Measurements from ENCODE around the gene OSBPL1A.
A peak's percentile ranks its signal among the peaks of the same experiment; 100 is the strongest.
"Not testable (repeated sequence)": the region's sequence is repeated elsewhere in the genome, so short reads cannot be mapped to it uniquely, and the experiment has no call there.

The OSBPL1A gene

DNA sequence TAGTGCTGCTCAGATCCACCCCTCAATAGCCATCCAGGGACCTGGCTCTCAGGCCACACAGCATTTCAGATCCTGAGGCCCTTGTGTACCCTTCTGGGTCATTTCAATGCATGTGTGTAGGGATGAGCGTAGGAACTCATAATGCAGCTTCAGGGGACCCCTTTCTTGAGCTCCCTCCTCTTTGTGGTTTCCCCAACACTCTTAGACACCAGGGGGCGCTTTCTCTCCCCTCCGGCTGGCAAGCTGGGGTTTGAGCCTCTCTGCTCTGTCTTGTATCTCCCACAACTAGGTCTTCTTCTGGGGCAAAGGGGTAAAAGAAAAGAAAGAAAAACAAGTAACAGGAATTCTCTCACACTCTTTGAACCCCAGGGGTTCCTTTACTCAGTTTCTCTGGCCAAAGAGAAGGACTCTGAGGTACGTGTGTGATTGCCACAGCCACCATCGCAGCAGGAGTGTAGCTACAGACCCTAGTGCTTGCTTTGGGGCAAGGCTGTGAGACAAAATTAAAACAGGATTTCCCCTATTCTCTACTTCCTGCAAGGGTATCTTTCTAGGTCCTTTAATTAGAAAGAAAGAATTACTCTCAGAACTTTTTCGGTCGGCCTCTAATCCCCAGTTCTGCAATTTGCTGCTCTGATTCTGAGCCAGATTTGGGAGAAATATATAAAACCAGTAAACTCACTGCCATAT is 220.8 kb downstream of the OSBPL1A start:
- DNase-seq = peak; percentile 77

DNA sequence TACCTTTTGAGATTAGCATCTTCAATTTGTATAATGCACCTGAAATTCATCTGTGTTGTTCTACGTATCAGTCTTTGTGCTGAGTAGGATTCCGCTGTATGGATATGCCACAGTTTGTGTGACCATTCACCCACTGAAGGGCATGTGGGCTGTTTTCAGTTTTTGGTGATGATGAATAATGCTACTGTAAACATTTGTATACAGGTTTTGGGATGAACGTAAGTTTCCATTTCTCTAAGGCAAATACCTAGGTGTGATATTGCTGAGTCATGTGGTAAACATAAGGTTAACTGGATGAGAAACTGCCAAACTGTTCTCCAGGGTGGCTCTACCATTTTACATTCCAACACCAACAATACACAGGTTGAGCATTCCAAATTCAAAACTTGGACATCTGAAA is 223.6 kb downstream of the OSBPL1A start:
- no peak for DNase-seq

DNA sequence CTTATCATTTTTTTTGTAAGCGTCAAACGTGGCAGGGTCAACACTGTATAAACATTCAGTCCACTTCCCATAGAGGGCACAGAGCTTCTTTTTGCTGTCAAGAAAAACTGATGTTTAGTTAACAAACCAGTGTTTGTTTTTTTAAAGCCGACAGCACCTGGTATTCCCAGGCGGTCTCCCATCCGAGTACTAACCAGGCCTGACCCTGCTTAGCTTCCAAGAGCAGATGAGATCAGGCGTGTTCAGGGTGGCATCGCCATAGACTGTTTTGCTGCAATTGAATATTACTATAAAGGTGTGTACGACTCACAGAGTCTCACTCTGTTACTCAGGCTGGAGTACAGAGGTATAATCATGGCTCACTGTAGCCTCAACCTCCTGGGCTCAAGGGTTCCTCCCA is 227.3 kb downstream of the OSBPL1A start:
- DNase-seq = no peak

DNA sequence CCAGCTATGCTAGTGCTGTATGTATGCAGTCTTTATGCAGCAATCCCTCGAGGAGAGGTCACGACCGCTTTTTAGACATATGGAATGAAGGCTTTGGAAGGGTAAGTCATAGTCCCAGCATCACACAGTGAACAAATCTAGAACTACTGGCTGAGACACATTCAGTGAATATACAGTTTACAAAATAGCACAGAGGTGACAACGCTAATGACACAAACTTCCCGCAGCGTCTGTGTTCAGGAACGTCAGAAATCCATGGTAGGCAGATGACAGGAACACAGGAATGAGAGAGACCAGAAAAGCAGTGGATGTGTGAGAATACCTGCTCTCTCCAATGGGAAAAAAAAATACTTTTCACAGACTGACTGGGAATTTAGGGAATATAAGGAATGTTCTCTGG is 229.1 kb downstream of the OSBPL1A start:
- DNase-seq = no peak

GRCh38 chr18:24161304-24161703 is 236.3 kb downstream of the OSBPL1A start:
- no peak for DNase-seq

DNA sequence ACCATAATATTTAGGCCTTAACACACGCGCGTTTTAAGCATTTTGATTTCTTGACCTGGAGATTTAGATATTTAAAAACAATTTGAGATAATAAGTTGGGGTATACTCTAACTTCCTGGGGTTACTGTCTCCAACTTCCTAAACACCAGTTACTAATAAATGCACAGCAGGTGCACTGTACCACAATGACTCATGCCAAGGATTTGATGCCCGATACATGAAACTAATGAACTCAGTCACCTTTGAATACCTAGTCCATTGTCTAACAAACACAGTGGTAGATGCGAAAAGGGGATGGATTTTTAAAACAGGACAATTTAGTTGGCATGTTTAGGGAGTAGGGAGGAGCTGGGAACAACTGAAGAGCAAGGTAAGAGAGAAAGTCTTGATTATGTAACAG is 237.5 kb downstream of the OSBPL1A start:
- no peak for DNase-seq

- DNase-seq = no peak
These were observed 239.8 kb downstream of the OSBPL1A start for GRCh38 chr18:24157855-24158254.

DNA sequence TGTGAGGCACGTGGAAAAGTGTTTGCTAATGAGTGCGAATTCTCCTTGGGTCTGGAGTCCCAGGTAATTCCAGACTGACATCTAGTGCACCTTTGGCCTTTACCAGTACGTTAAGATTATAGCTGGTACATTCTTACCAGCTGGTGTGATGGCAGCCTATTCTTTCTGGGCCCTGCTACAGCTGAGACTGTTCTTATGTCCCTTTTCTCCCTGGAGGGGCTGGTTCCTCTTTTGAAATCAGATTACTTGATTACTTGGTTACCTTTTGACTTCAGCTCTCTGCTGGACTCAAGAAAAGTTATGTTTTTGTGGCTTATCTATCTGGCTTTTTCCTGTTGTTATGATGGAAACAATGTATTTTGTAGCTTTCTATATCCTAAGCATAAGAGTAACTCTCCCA is 244.2 kb downstream of the OSBPL1A start:
- DNase-seq = no peak

- DNase-seq = not testable (repeated sequence)
These were observed 248.0 kb downstream of the OSBPL1A start for GRCh38 chr18:24149591-24149990.

GRCh38 chr18:24142376-24142775 is 255.2 kb downstream of the OSBPL1A start:
- no peak for DNase-seq

DNA sequence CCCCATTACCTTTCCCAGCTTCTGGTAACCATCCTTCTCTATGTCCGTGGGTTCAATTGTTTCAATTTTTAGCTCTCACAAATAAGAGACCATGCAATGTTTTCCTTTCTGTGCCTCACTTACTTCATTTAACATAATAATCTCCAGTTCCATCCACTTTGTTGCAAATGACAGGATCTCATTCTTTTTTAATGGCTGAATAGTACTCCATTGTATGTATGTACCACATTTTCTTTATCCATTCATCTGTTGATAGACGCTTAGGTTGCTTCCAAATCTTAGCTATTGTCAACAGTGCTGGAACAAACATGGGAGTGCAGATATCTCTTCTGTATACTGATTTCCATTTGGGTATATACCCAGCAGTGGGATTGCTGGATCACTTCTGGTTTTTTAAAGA is 256.9 kb downstream of the OSBPL1A start:
- DNase-seq = no peak

- no peak for DNase-seq
These were observed 258.6 kb downstream of the OSBPL1A start, which contains the start of gene CABYR for GRCh38 chr18:24138789-24139616. CABYR (plus strand) TSS chr18:24139062; CDS start chr18:24143115, 4,053 bp downstream.

- no peak for DNase-seq
These were observed 259.2 kb downstream of the OSBPL1A start for GRCh38 chr18:24138409-24138788.

DNA sequence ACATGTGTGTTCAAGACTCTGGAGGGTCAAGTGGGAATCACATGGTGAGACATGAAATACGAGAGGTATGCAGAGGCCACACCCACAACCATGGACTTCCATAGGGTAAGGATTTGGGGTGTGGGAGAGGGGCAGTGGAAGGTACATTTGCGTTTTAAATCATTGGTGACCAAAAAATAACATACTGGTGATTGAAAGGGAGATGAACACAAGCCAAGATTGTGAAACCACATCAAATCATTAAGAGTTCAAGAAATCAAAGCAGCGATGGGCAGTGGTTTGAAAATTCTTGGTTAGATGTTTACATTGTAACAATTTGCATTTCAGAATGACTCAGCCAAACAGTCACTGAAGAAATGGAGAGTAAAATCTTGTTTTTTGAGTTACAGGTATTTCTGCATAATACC is 260.7 kb downstream of the OSBPL1A start:
- DNase-seq = no peak

DNA sequence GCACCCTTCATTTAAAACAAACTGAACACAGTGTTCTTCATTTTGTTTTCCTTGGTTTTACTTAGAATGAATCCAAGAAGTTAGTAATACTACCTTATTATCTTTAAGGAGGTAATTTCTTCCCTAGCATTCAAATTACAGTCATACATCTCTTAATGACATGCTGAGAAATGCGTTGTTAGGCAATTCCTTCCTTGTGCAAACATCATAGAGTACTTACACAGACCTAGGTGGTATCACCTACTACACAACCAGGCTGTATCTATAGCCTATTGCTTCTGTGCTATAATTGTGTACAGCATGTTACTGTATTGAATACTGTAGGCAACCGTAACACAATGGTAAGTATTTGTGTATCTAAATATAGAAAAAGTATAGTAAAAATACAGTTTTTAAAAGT is 267.1 kb downstream of the OSBPL1A start:
- DNase-seq = no peak

DNA sequence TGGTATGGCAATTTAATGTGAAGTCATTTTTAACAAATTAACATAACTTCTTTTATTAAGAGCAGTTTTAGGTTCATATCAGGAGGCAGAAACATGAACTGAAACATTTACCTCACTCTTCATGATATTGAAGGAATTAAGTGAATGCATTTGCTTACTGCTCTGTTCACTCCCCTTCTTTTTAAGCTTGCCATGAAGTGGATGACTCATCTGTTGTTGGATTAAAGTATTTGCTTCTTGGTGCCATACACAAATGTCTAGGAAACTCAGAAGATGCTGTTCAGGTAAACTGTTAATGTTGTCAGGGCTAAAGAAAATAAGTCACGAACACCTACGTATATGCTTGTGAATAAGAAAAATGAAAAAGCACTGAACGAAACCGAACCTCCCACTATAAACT is 268.9 kb downstream of the OSBPL1A start:
- no peak for DNase-seq

DNA sequence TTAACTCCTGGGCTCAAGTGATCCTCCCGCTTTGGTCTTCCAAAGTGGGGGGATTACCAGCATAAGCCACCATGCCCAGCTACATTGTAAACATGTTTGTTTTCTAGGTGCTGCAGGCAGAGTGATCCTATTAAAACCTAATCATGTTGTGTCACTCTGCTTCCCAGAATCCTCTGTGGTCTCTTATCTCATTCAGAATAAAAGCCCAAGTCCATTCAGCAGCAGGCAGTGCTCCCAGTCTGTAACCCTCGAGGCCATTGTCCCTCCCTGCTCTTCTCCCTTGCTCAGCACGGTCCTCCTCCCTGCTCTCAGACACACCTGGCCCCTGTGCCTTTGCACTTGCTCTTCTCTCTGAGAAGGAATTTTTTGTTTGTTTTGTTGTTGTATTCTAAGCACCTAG is 269.9 kb downstream of the OSBPL1A start:
- DNase-seq = peak; percentile 26

DNA sequence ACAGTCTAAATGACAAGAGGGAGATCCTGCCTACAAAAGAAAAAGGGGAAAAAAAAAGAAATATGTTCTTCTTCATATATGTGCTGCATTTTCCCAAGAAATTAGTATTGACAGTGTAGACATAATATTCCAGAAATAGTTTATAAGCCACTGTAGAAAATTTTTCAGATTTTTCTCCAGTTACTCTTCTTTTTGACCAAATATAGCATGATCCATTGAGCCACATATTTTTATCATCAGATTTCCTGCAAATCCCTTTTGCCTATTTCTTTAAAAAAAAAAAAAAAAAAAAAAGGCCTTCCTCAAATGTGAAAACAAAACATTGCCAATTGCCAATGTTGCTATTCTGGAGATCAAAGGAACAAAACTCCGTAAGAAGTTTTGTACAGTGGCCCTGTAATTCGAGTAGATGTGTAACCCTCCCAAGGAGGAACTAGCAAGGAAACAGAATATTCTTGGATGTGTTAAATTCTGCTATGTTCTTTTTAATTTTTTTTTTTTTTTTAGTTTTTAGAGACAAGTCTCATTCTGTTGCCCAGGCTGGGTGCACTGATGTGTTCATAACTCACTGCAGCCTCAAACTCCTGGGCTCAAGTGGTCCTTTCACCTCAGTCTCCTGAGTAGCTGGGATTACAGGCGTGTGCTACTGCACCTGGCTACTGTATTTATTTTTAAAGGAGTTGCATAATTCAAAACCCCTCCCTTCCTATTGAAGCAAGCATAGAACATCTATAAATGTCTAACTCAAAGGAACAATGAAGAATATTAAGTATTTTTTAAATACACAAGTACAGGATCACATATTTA is 271.3 kb downstream of the OSBPL1A start:
- no peak for DNase-seq

GRCh38 chr18:24121625-24122024 is 276.0 kb downstream of the OSBPL1A start:
- no peak for DNase-seq

GRCh38 chr18:24120676-24121075 is 276.9 kb downstream of the OSBPL1A start:
- DNase-seq = no peak

GRCh38 chr18:24118750-24119577 is 278.7 kb downstream of the OSBPL1A start:
- DNase-seq = peak; percentile 84

- peak; percentile 58 for DNase-seq
These were observed 282.0 kb downstream of the OSBPL1A start for GRCh38 chr18:24115628-24116027.

All from OCI-M1 (cell line).